Keratinocyte (primary cell): ENCODE measurements around the gene MTFMT. TPM values are rescaled to one million over a fixed set of nuclear protein-coding genes. Genes with fewer than 3 reads are reported as not detected.

Source experiments
- DNase-seq: peaks from one replicate; pipeline ENCODE4 v3.0.0-alpha.2; 2011; ENCODE audit warnings: low read depth, missing footprints, low spot score
- FAIRE-seq: peaks from 2 replicates; lab custom pipeline; 2011; peaks lifted over from hg19 to GRCh38; lab: Jason Lieb, UNC
- H2AFZ ChIP-seq: 2 replicates; pipeline ENCODE4 v1.6.0; 2012; ENCODE audit warnings: low read length, control low read depth, inconsistent platforms; ENCODE audit not compliant: control insufficient read depth
- H3K27ac ChIP-seq: 2 replicates; pipeline ENCODE4 v1.5.1; 2011; ENCODE audit warnings: low read length; ENCODE audit not compliant: control insufficient read depth, insufficient read depth
- H3K27me3 ChIP-seq: 3 replicates; pipeline ENCODE4 v1.6.0; 2011; ENCODE audit warnings: low read length; ENCODE audit not compliant: control insufficient read depth, insufficient read depth; ENCODE audit errors: extremely low read depth
- H3K36me3 ChIP-seq, 2 experiments: 2 replicates in 1 of 2; 3 replicates in 1 of 2; pipeline ENCODE4 v1.5.1; 2011; ENCODE audit warnings: low read length in 2 of 2, mild to moderate bottlenecking in 1 of 2; ENCODE audit not compliant: control insufficient read depth in 2 of 2, insufficient read depth in 2 of 2; ENCODE audit errors: extremely low read depth in 1 of 2
- H3K4me1 ChIP-seq: 3 replicates; pipeline ENCODE4 v1.5.1; 2011; ENCODE audit warnings: low read length; ENCODE audit not compliant: control insufficient read depth, insufficient read depth; ENCODE audit errors: extremely low read depth
- H3K4me2 ChIP-seq: 3 replicates; pipeline ENCODE4 v1.6.0; 2011; ENCODE audit warnings: low read depth, low read length; ENCODE audit not compliant: control insufficient read depth, insufficient read depth; ENCODE audit errors: extremely low read depth
- H3K4me3 ChIP-seq, 3 experiments: fragments of 200-600 bp in 1 of 3; sonication (generic) in 1 of 3; 2 replicates in 2 of 3; 3 replicates in 1 of 3; pipeline ENCODE4 v1.5.1; 2011 to 2016; ENCODE audit warnings: low read length in 3 of 3, mild to moderate bottlenecking in 3 of 3, control low read depth in 2 of 3, inconsistent platforms in 1 of 3, low read depth in 1 of 3, mixed read lengths in 1 of 3, mixed run types in 1 of 3, moderate library complexity in 1 of 3; ENCODE audit not compliant: control insufficient read depth in 2 of 3, insufficient read depth in 2 of 3; ENCODE audit errors: extremely low read depth in 1 of 3
- H3K79me2 ChIP-seq: 2 replicates; pipeline ENCODE4 v1.6.0; 2012; ENCODE audit warnings: low read length; ENCODE audit not compliant: control insufficient read depth, insufficient read depth
- H3K9ac ChIP-seq: 3 replicates; pipeline ENCODE4 v1.6.0; 2011; ENCODE audit warnings: low read length; ENCODE audit not compliant: control insufficient read depth, insufficient read depth; ENCODE audit errors: extremely low read depth
- H3K9me1 ChIP-seq: 3 replicates; pipeline ENCODE4 v1.6.0; 2011; ENCODE audit warnings: low read length; ENCODE audit not compliant: control insufficient read depth, insufficient read depth; ENCODE audit errors: extremely low read depth
- H3K9me3 ChIP-seq: 2 replicates; pipeline ENCODE4 v1.5.1; 2012; ENCODE audit warnings: low read depth, low read length; ENCODE audit not compliant: control insufficient read depth
- H4K20me1 ChIP-seq: 3 replicates; pipeline ENCODE4 v1.6.0; 2011; ENCODE audit warnings: low read length; ENCODE audit not compliant: control insufficient read depth, insufficient read depth; ENCODE audit errors: extremely low read depth
- EZH2 ChIP-seq: IDR thresholded peaks from one replicate; pipeline ENCODE4 v1.6.1; 2012; ENCODE audit warnings: inconsistent platforms, mild to moderate bottlenecking, low read length, moderate library complexity
- dilution Hi-C: fragments of 300-500 bp; cut with MboI; formaldehyde crosslinking; loops from one replicate; pipeline ENCODE4 v1.7.0; 2020; ENCODE audit warnings: low sequenced_read_pairs; ENCODE audit not compliant: extremely low pct_ligation_motif_present
- polyA plus RNA-seq, 5 experiments: library from polyadenylated mRNA; depleted of rRNA in 3 of 5; stranded (reverse) in 3 of 5; stranded (forward) in 1 of 5; unstranded in 1 of 5; fragments of >200 nt; gene quantifications; 1 replicate in 1 of 5; 2 replicates in 3 of 5; 3 replicates in 1 of 5; pipeline versions ENCODE4 v1.2.1 to v1.2.3, GENCODE V29; 2011 to 2012; ENCODE audit warnings: missing spikeins in 2 of 5, low read depth in 1 of 5, low replicate concordance in 1 of 5
- TF ChIP-seq, protein P1 (sequence below), 3 experiments: IDR thresholded peaks in 1 of 3; conservative IDR thresholded peaks in 1 of 3; optimal IDR thresholded peaks in 1 of 3; 2 replicates in 2 of 3; 3 replicates in 1 of 3; pipeline versions ENCODE3 to v1.5.1; 2011; ENCODE audit warnings: low read length in 3 of 3, mild to moderate bottlenecking in 3 of 3, moderate library complexity in 2 of 3, control low read depth in 1 of 3, inconsistent platforms in 1 of 3; ENCODE audit not compliant: insufficient read depth in 2 of 3; ENCODE audit errors: extremely low read depth in 1 of 3

MTFMT gene
- polyA plus RNA-seq, 1 donor (not counting 4 experiments of a cell fraction or from before 2014, with no cell fraction given) = 21.0 TPM

DNA sequence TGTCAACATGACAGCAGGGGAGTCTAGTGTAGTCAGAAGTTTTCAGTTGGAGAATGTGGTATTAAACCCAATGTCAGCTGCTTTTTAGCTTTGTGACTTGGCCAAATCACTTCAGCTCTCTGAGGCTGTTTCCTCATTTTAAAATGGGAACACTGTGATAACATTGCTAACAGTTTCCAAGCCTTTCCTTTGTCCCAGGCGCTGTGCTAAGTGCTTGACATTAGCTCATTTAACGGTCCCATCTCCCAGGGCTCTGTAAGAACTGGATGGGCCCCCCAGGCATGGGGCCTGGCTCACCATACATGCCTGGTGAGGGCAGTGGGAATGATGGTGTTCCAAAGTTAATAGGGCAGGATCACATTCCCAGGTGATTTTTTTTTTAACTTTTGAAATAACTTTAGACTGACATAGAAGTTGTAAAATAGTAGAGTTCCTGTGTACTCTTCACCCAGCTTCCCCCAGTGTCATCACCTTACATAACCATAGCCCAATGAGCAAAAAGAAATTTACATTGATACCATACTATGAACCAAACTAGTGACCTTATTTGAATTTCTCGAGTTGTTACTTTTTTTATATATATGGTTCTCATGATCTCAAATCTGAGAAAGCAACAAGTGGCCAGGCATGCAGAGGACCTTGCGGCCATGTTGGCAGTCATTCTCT, 30.6 kb upstream of the MTFMT start:
- Histone ChIP-seq H3K79me2 (no peaks in the 10 kb centered on the region), H3K36me3 (no peaks in the 10 kb centered on the region), H3K4me1 (no peaks in the 10 kb centered on the region), H3K9ac (no peak overlapping the region), H3K27me3 (peaks cover 11% of the 10 kb centered on the region), H3K4me2 (no peak overlapping the region), H3K27ac (no peak overlapping the region), H2AFZ (no peak overlapping the region), H3K9me1 (no peaks in the 10 kb centered on the region), H3K4me3 (no peak overlapping the region), H4K20me1 (no peaks in the 10 kb centered on the region), H3K9me3 (no peaks in the 10 kb centered on the region)
- dilution Hi-C loops = no loop called here
- FAIRE-seq (no peak), DNase-seq (no peak)
- TF ChIP-seq EZH2 = no peak
- TF ChIP-seq, protein P1, sequence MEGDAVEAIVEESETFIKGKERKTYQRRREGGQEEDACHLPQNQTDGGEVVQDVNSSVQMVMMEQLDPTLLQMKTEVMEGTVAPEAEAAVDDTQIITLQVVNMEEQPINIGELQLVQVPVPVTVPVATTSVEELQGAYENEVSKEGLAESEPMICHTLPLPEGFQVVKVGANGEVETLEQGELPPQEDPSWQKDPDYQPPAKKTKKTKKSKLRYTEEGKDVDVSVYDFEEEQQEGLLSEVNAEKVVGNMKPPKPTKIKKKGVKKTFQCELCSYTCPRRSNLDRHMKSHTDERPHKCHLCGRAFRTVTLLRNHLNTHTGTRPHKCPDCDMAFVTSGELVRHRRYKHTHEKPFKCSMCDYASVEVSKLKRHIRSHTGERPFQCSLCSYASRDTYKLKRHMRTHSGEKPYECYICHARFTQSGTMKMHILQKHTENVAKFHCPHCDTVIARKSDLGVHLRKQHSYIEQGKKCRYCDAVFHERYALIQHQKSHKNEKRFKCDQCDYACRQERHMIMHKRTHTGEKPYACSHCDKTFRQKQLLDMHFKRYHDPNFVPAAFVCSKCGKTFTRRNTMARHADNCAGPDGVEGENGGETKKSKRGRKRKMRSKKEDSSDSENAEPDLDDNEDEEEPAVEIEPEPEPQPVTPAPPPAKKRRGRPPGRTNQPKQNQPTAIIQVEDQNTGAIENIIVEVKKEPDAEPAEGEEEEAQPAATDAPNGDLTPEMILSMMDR (optimal IDR thresholded peaks at IDR 0.05 in 1 of 3, IDR thresholded peaks at IDR 0.05 in 1 of 3, conservative IDR thresholded peaks at IDR 0.05 in 1 of 3; ENCODE audit: extremely low read depth in 1 of 3, insufficient read depth in 2 of 3, low read length in 3 of 3) = no peak

- Histone ChIP-seq H3K9me1 (no peaks in the 10 kb centered on the region), H3K4me2 (no peak overlapping the region), H3K27ac (no peak overlapping the region), H2AFZ (no peak overlapping the region), H3K9ac (no peak overlapping the region), H3K79me2 (no peaks in the 10 kb centered on the region), H4K20me1 (no peaks in the 10 kb centered on the region), H3K4me1 (no peaks in the 10 kb centered on the region), H3K36me3 (no peaks in the 10 kb centered on the region), H3K9me3 (no peaks in the 10 kb centered on the region), H3K27me3 (peaks cover 11% of the 10 kb centered on the region), H3K4me3 (no peak overlapping the region)
- DNase-seq (no peak), FAIRE-seq (no peak)
- no peak for TF ChIP-seq EZH2
- TF ChIP-seq, protein P1 (optimal IDR thresholded peaks at IDR 0.05 in 1 of 3, IDR thresholded peaks at IDR 0.05 in 1 of 3, conservative IDR thresholded peaks at IDR 0.05 in 1 of 3; ENCODE audit: extremely low read depth in 1 of 3, insufficient read depth in 2 of 3, low read length in 3 of 3) = no peak
- dilution Hi-C loops = no loop called here
Measured at GRCh38 chr15:65059369-65059750, 29.9 kb upstream of the MTFMT start.
